Measurements from ENCODE around the gene CFAP97D2. TPM values are rescaled to one million over a fixed set of nuclear protein-coding genes. Genes with fewer than 3 reads are reported as not detected.
"Not testable (repeated sequence)": the region's sequence is repeated elsewhere in the genome, so short reads cannot be mapped to it uniquely, and the experiment has no call there.

CFAP97D2 gene
- total and polyA plus RNA-seq, 8 donors, result 0.75 to 5.8 (median 3.1) TPM

GRCh38 chr13:114174529-114174961 lies 4.5 kb upstream of the CFAP97D2 start:
- H3K9me3 ChIP-seq, result no peaks in the 10 kb centered on the region
- no peak overlapping the region for H3K4me3 ChIP-seq
- WGBS, 2 donors, result 57 to 61% methylated on average over 3 of the region's 3 CpGs
- intact Hi-C loops (cut with DNase I), result no loop called here
- no peak for DNase-seq
- no peaks in the 10 kb centered on the region for H3K4me1 ChIP-seq
- FAIRE-seq, result no peak
- H3K36me3 ChIP-seq, result no peaks in the 10 kb centered on the region
- H3K27ac ChIP-seq, result no peak overlapping the region
- no peak for ATAC-seq
- H3K27me3 ChIP-seq, result no peaks in the 10 kb centered on the region
- TF ChIP-seq CTCF (IDR thresholded peaks at IDR 0.05), result no peak

GRCh38 chr13:114176359-114176902 lies 2.6 kb upstream of the CFAP97D2 start:
- H3K27ac ChIP-seq; H3K27me3 ChIP-seq; FAIRE-seq; ATAC-seq; intact Hi-C loops (cut with DNase I); H3K36me3 ChIP-seq; DNase-seq; H3K4me1 ChIP-seq; H3K4me3 ChIP-seq; H3K9me3 ChIP-seq: not testable (repeated sequence)
- WGBS, 2 donors, result 85 to 89% methylated on average over 13 of the region's 14 CpGs

GRCh38 chr13:114177245-114178010 lies 1.6 kb upstream of the CFAP97D2 start:
- TF ChIP-seq CTCF (IDR thresholded peaks at IDR 0.05), result no peak
- DNase-seq, result no peak
- no peaks in the 10 kb centered on the region for H3K36me3 ChIP-seq

GRCh38 chr13:114185182-114185971 lies 6.3 kb downstream of the CFAP97D2 start:
- H3K27ac ChIP-seq, result no peak overlapping the region
- H3K27me3 ChIP-seq, result no peaks in the 10 kb centered on the region
- FAIRE-seq, result no peak
- H3K9me3 ChIP-seq, result no peaks in the 10 kb centered on the region
- H3K4me3 ChIP-seq, result no peak overlapping the region
- 80 to 84% methylated on average over 15 of the region's 15 CpGs for WGBS, 2 donors
- ATAC-seq, result peak in 2 of 4 donors; percentile 41 to 74
- intact Hi-C loops (cut with DNase I), result no loop called here
- no peaks in the 10 kb centered on the region for H3K4me1 ChIP-seq
- DNase-seq, result peak in 1 of 6 donors; percentile 73
- TF ChIP-seq CTCF (IDR thresholded peaks at IDR 0.05), result no peak
- no peaks in the 10 kb centered on the region for H3K36me3 ChIP-seq

More at GRCh38 chr13:114177245-114178010, 1.6 kb upstream of the CFAP97D2 start:
- Histone ChIP-seq H3K4me3 (no peak overlapping the region), H3K4me1 (no peaks in the 10 kb centered on the region), H3K9me3 (no peaks in the 10 kb centered on the region), H3K27me3 (no peaks in the 10 kb centered on the region), H3K27ac (no peak overlapping the region)
- intact Hi-C loops (cut with DNase I), result no loop called here
- WGBS, 2 donors, result 71 to 75% methylated on average over 12 of the region's 12 CpGs
- FAIRE-seq (no peak), ATAC-seq (no peak)

- 35 to 44% methylated on average over 5 of the region's 5 CpGs for WGBS, 2 donors
- H3K27me3 ChIP-seq, result no peaks in the 10 kb centered on the region
- DNase-seq (peak in 2 of 6 donors; percentile 23 to 51), FAIRE-seq (no peak), ATAC-seq (peak in 3 of 4 donors; percentile 4 to 52 (median 33))
- TF ChIP-seq CTCF (IDR thresholded peaks at IDR 0.05), result no peak
- H3K4me3 ChIP-seq, result peak overlapping the region in 3 of 4 donors; percentile 18 to 48 (median 29)
- no peaks in the 10 kb centered on the region for H3K9me3 ChIP-seq
- intact Hi-C loops (cut with DNase I), result no loop called here
- H3K4me1 ChIP-seq, result no peaks in the 10 kb centered on the region
- no peaks in the 10 kb centered on the region for H3K36me3 ChIP-seq
- peak overlapping the region in 2 of 4 donors; percentile 10 to 30 for H3K27ac ChIP-seq
Measured at GRCh38 chr13:114194853-114195252, 15.8 kb downstream of the CFAP97D2 start.
